HG02588 (cell line): Measurements from ENCODE around the gene NECTIN3.

Experiments
- ATAC-seq: cut with Tn5 transposase; IDR thresholded peaks from one replicate; pipeline ENCODE4 v1.9.1; 2021; ENCODE audit warnings: mild to moderate bottlenecking, moderate library complexity; ENCODE audit not compliant: unreplicated experiment

Gene NECTIN3

GRCh38 chr3:111071257-111072030 is at the start of gene NECTIN3:
NECTIN3 (plus strand) TSS chr3:111071816; CDS start chr3:111072018, 202 bp downstream.
- peak; percentile 85 for ATAC-seq

GRCh38 chr3:111027868-111028267 is 43.7 kb upstream of the NECTIN3 start:
- ATAC-seq: no peak

- no peak for ATAC-seq
Observed at GRCh38 chr3:111031538-111031937, 40.1 kb upstream of the NECTIN3 start.

GRCh38 chr3:111032677-111033076 is 38.9 kb upstream of the NECTIN3 start:
- no peak for ATAC-seq

GRCh38 chr3:111033470-111034050 is 38.1 kb upstream of the NECTIN3 start:
- ATAC-seq: no peak

- no peak for ATAC-seq
Observed at GRCh38 chr3:111035316-111035715, 36.3 kb upstream of the NECTIN3 start.

GRCh38 chr3:111035902-111036301 is 35.7 kb upstream of the NECTIN3 start:
- ATAC-seq: peak; percentile 70

GRCh38 chr3:111040959-111041358 is 30.7 kb upstream of the NECTIN3 start:
- no peak for ATAC-seq

- ATAC-seq: no peak
Observed at GRCh38 chr3:111045564-111045963, 26.1 kb upstream of the NECTIN3 start.

- no peak for ATAC-seq
Observed at GRCh38 chr3:111047042-111047441, 24.6 kb upstream of the NECTIN3 start.

- no peak for ATAC-seq
Observed at GRCh38 chr3:111047812-111048435, 23.7 kb upstream of the NECTIN3 start.

GRCh38 chr3:111051354-111051753 is 20.3 kb upstream of the NECTIN3 start:
- no peak for ATAC-seq

GRCh38 chr3:111068574-111068973 is 3.0 kb upstream of the NECTIN3 start:
- no peak for ATAC-seq

GRCh38 chr3:111069974-111070771 is 1.4 kb upstream of the NECTIN3 start:
- no peak for ATAC-seq

GRCh38 chr3:111070772-111071256 is 802 bp upstream of the NECTIN3 start:
- ATAC-seq: peak; percentile 2

GRCh38 chr3:111072031-111072921 is 660 bp downstream of the NECTIN3 start:
- peak; percentile 38 for ATAC-seq

- ATAC-seq: no peak
Observed at GRCh38 chr3:111073218-111073617, 1.6 kb downstream of the NECTIN3 start.

- no peak for ATAC-seq
Observed at GRCh38 chr3:111076732-111077131, 5.1 kb downstream of the NECTIN3 start.

GRCh38 chr3:111077369-111077768 is 5.8 kb downstream of the NECTIN3 start:
- no peak for ATAC-seq

GRCh38 chr3:111080413-111080812 is 8.8 kb downstream of the NECTIN3 start:
- ATAC-seq: no peak
